Hepatocyte (in vitro differentiated cells): ENCODE measurements around the gene GRIPAP1. TPM values are rescaled to one million over a fixed set of nuclear protein-coding genes. Genes with fewer than 3 reads are reported as not detected.

Experiments
- DNase-seq: peaks from one replicate; pipeline ENCODE4 v3.0.0-alpha.2; 2016; ENCODE audit warnings: low spot score
- H2AFZ ChIP-seq: fragments of 200-600 bp; sonication (generic); 2 replicates; pipeline ENCODE4 v1.6.0; 2016; ENCODE audit warnings: antibody characterized with exemption, mild to moderate bottlenecking
- H3K27ac ChIP-seq: fragments of 200-600 bp; sonication (generic); 2 replicates; pipeline ENCODE4 v1.5.1; 2016; ENCODE audit warnings: mild to moderate bottlenecking
- H3K27me3 ChIP-seq: fragments of 200-600 bp; sonication (generic); 2 replicates; pipeline ENCODE4 v1.6.1; 2016
- H3K36me3 ChIP-seq: fragments of 200-600 bp; sonication (generic); replicated peaks from 2 replicates; pipeline ENCODE4 v1.5.1; 2016; ENCODE audit warnings: low read depth; ENCODE audit not compliant: insufficient read depth
- H3K4me1 ChIP-seq: fragments of 200-600 bp; sonication (generic); 2 replicates; pipeline ENCODE4 v1.5.1; 2016; ENCODE audit warnings: mild to moderate bottlenecking, moderate library complexity; ENCODE audit not compliant: insufficient read depth
- H3K4me2 ChIP-seq: fragments of 200-600 bp; sonication (generic); 2 replicates; pipeline ENCODE4 v1.6.0; 2016
- H3K4me3 ChIP-seq: fragments of 200-600 bp; sonication (generic); 2 replicates; pipeline ENCODE4 v1.5.1; 2016; ENCODE audit warnings: mild to moderate bottlenecking
- H3K79me2 ChIP-seq: fragments of 200-600 bp; sonication (generic); 2 replicates; pipeline ENCODE4 v1.6.0; 2017; ENCODE audit warnings: mild to moderate bottlenecking
- H3K9me2 ChIP-seq: fragments of 200-600 bp; sonication (generic); replicated peaks from 2 replicates; pipeline ENCODE4 v1.6.0; 2017; ENCODE audit warnings: mild to moderate bottlenecking; ENCODE audit not compliant: insufficient read depth
- H3K9me3 ChIP-seq: fragments of 200-600 bp; sonication (generic); 2 replicates; pipeline ENCODE4 v1.5.1; 2016; ENCODE audit warnings: low read depth, mild to moderate bottlenecking
- H4K20me1 ChIP-seq: fragments of 200-600 bp; sonication (generic); 2 replicates; pipeline ENCODE4 v1.6.0; 2016; ENCODE audit warnings: mild to moderate bottlenecking; ENCODE audit not compliant: insufficient read depth, poor library complexity, severe bottlenecking
- CTCF ChIP-seq: fragments of 200-600 bp; sonication (generic); IDR thresholded peaks from 2 replicates; pipeline ENCODE4 v1.5.1; 2016; ENCODE audit warnings: antibody characterized with exemption, mild to moderate bottlenecking; ENCODE audit not compliant: poor library complexity
- EZH2 ChIP-seq: fragments of 200-600 bp; sonication (generic); IDR thresholded peaks from 2 replicates; pipeline ENCODE4 v1.6.1; 2016; ENCODE audit warnings: antibody characterized with exemption, mild to moderate bottlenecking, borderline replicate concordance
- EZH2phosphoT487 ChIP-seq: fragments of 200-600 bp; sonication (generic); IDR thresholded peaks from one replicate; pipeline ENCODE4 v1.6.1; 2018; ENCODE audit warnings: antibody characterized with exemption, mild to moderate bottlenecking, low read depth, moderate library complexity; ENCODE audit not compliant: unreplicated experiment, severe bottlenecking
- WGBS: methylation state at CpG from one replicate; pipeline ENCODE4 v1.1.6; 2016; ENCODE audit warnings: low lambda C conversion rate; ENCODE audit errors: missing lambda C conversion rate; 5-methylcytosine and 5-hydroxymethylcytosine counted together
- polyA plus RNA-seq: library from polyadenylated mRNA; unstranded; fragments of >200 nt; fragmentation: Nextera tagmentation; extraction: Ambion mirVana; gene quantifications from 2 replicates; pipeline ENCODE4 v1.2.1, GENCODE V29; 2016
- total RNA-seq: library from RNA; depleted of rRNA; stranded (reverse); fragments of >200 nt; gene quantifications from 2 replicates; pipeline ENCODE4 v1.2.3, GENCODE V29; 2014

The GRIPAP1 gene
- total and polyA plus RNA-seq, 2 experiments from 2014 or later, result 20.2 to 31.4 TPM

- H3K36me3 ChIP-seq, result no peaks in the 10 kb centered on the region
- H3K9me2 ChIP-seq, result no peaks in the 10 kb centered on the region
- TF ChIP-seq EZH2 (no peak), CTCF (no peak), EZH2phosphoT487 (no peak)
- H3K4me1 ChIP-seq, result no peaks in the 10 kb centered on the region
- H4K20me1 ChIP-seq, result no peaks in the 10 kb centered on the region
- H3K4me2 ChIP-seq, result no peak overlapping the region
- no peaks in the 10 kb centered on the region for H3K27me3 ChIP-seq
- H3K79me2 ChIP-seq, result no peaks in the 10 kb centered on the region
- 87% methylated on average over 3 of the region's 3 CpGs for WGBS
- no peak overlapping the region for H3K27ac ChIP-seq
- no peaks in the 10 kb centered on the region for H3K9me3 ChIP-seq
- H3K4me3 ChIP-seq, result no peak overlapping the region
- DNase-seq, result no peak
- no peak overlapping the region for H2AFZ ChIP-seq
Observed at GRCh38 chrX:48974033-48974432, 28.0 kb downstream of the GRIPAP1 start.

GRCh38 chrX:48972220-48973164 lies 29.6 kb downstream of the GRIPAP1 start:
- Histone ChIP-seq H3K27ac (peak overlapping the region; percentile 5), H3K4me1 (no peaks in the 10 kb centered on the region), H3K9me3 (no peaks in the 10 kb centered on the region), H3K36me3 (no peaks in the 10 kb centered on the region), H3K27me3 (no peaks in the 10 kb centered on the region), H3K4me3 (no peak overlapping the region), H2AFZ (no peak overlapping the region), H4K20me1 (no peaks in the 10 kb centered on the region), H3K4me2 (peak overlapping the region; percentile 80), H3K9me2 (no peaks in the 10 kb centered on the region), H3K79me2 (no peaks in the 10 kb centered on the region)
- TF ChIP-seq EZH2, result no peak
- TF ChIP-seq EZH2phosphoT487, result no peak
- peak; percentile 46 for TF ChIP-seq CTCF
- peak; percentile 35 for DNase-seq
- 54% methylated on average over 13 of the region's 13 CpGs for WGBS

- Histone ChIP-seq H2AFZ (no peak within 1 kb of the TSS), H3K9me2 (no peaks in the 10 kb centered on the region), H3K79me2 (no peaks in the 10 kb centered on the region), H4K20me1 (no peaks in the 10 kb centered on the region), H3K4me2 (peak within 1 kb of the TSS; percentile 80), H3K4me3 (no peak within 1 kb of the TSS), H3K27me3 (no peaks in the 10 kb centered on the region), H3K4me1 (no peaks in the 10 kb centered on the region), H3K9me3 (no peaks in the 10 kb centered on the region), H3K27ac (peak within 1 kb of the TSS; percentile 5), H3K36me3 (no peaks in the 10 kb centered on the region)
- peak; percentile 38 for DNase-seq
- TF ChIP-seq EZH2phosphoT487, result no peak
- no peak for TF ChIP-seq EZH2
- TF ChIP-seq CTCF, result no peak
- 37% methylated on average over 14 of the region's 28 CpGs for WGBS
Observed at GRCh38 chrX:48971249-48972219, 30.5 kb downstream of the GRIPAP1 start, which contains the start of gene KCND1. Gene KCND1 (minus strand): TSS chrX:48971844. CDS start chrX:48970271, 1,573 bp downstream.
